HepG2 (cell line): ENCODE data around the gene JSRP1. TPM values are rescaled to one million over a fixed set of nuclear protein-coding genes. Genes with fewer than 3 reads are reported as not detected.

Source experiments
- AFF4 ChIP-seq: sonication (generic); formaldehyde crosslinking; IDR thresholded peaks from 2 replicates; pipeline ENCODE4 v1.4.0; 2020; ENCODE audit warnings: missing genetic modification reagents
- CC2D1A ChIP-seq: sonication (generic); formaldehyde crosslinking; IDR thresholded peaks from 2 replicates; pipeline ENCODE4 v1.8.1; 2023; ENCODE audit warnings: mild to moderate bottlenecking, missing genetic modification reagents
- CEBPB ChIP-seq: IDR thresholded peaks from 2 replicates; pipeline ENCODE4 v1.6.1; 2011; ENCODE audit warnings: low read depth, low read length, improper control_type of control experiment, borderline replicate concordance
- ESRRA ChIP-seq: sonication (generic); formaldehyde crosslinking; IDR thresholded peaks from 2 replicates; pipeline ENCODE4 v1.5.1; 2020; ENCODE audit warnings: mild to moderate bottlenecking, low read depth, missing genetic modification reagents
- HDAC1 ChIP-seq: sonication (generic); formaldehyde crosslinking; IDR thresholded peaks from 2 replicates; pipeline ENCODE4 v1.5.1; 2020; ENCODE audit warnings: mild to moderate bottlenecking, missing genetic modification reagents
- HES4 ChIP-seq: sonication (generic); formaldehyde crosslinking; IDR thresholded peaks from 2 replicates; pipeline ENCODE4 v1.9.0; 2021; ENCODE audit warnings: mild to moderate bottlenecking, missing genetic modification reagents, borderline replicate concordance
- HOXD1 ChIP-seq: sonication (generic); formaldehyde crosslinking; IDR thresholded peaks from 2 replicates; pipeline ENCODE4 v1.5.0; 2020; ENCODE audit warnings: missing genetic modification reagents
- ISL2 ChIP-seq: sonication (generic); formaldehyde crosslinking; IDR thresholded peaks from 2 replicates; pipeline ENCODE4 v1.5.0; 2020; ENCODE audit warnings: missing genetic modification reagents
- KDM3A ChIP-seq: IDR thresholded peaks from 2 replicates; pipeline ENCODE4 v1.6.1; 2018; ENCODE audit warnings: low read depth, missing compliant biosample characterization
- LCORL ChIP-seq, 2 experiments: fragments of 450-650 bp in 1 of 2; sonication (generic) in 1 of 2; formaldehyde crosslinking in 1 of 2; IDR thresholded peaks; 2 replicates each; pipeline versions ENCODE4 v1.5.0 to v1.6.1; 2017 to 2020; ENCODE audit warnings: antibody characterized with exemption in 1 of 2, missing genetic modification reagents in 1 of 2
- PCBP1 ChIP-seq: fragments of 200-400 bp; formaldehyde crosslinking; IDR thresholded peaks from 2 replicates; pipeline ENCODE4 v1.6.1; 2017; ENCODE audit warnings: mild to moderate bottlenecking, low read depth, low read length, borderline replicate concordance
- RAD21 ChIP-seq: fragments of 450-650 bp; formaldehyde crosslinking; IDR thresholded peaks from 2 replicates; pipeline ENCODE4 v1.5.0; 2020; ENCODE audit warnings: mild to moderate bottlenecking
- SAP130 ChIP-seq: IDR thresholded peaks from 2 replicates; pipeline ENCODE4 v1.6.1; 2016; ENCODE audit warnings: low read depth
- WIZ ChIP-seq: sonication (generic); formaldehyde crosslinking; IDR thresholded peaks from 2 replicates; pipeline ENCODE4 v1.5.1; 2020; ENCODE audit warnings: mild to moderate bottlenecking, missing genetic modification reagents
- YEATS2 ChIP-seq: sonication (generic); formaldehyde crosslinking; IDR thresholded peaks from 2 replicates; pipeline ENCODE4 v1.4.0; 2020; ENCODE audit warnings: missing genetic modification reagents, borderline replicate concordance
- ZBTB20 ChIP-seq: sonication (generic); formaldehyde crosslinking; IDR thresholded peaks from 2 replicates; pipeline ENCODE4 v1.8.1; 2023; ENCODE audit warnings: missing genetic modification reagents, low read depth, mild to moderate bottlenecking, borderline replicate concordance
- ZNF292 ChIP-seq: sonication (generic); formaldehyde crosslinking; IDR thresholded peaks from 2 replicates; pipeline ENCODE4 v1.8.1; 2022; ENCODE audit warnings: mild to moderate bottlenecking, low read depth, missing genetic modification reagents, borderline replicate concordance
- ZNF639 ChIP-seq: conservative IDR thresholded peaks from 2 replicates; pipeline ENCODE4 v1.6.1; 2018; ENCODE audit warnings: missing genetic modification reagents
- ZSCAN21 ChIP-seq: sonication (generic); formaldehyde crosslinking; IDR thresholded peaks from 2 replicates; pipeline ENCODE4 v1.8.0; 2022; ENCODE audit warnings: mild to moderate bottlenecking, missing genetic modification reagents, moderate library complexity, borderline replicate concordance
- polyA plus RNA-seq, 8 experiments: library from polyadenylated mRNA; depleted of rRNA in 3 of 8; stranded (reverse) in 7 of 8; unstranded in 1 of 8; fragments of >200 nt; fragmentation: Illumina TruSeq in 4 of 8; extraction: Trizol in 4 of 8; gene quantifications; 2 replicates each; pipeline versions ENCODE4 v1.2.1 to v1.2.3, GENCODE V29; 2011 to 2016; ENCODE audit warnings: low read depth in 4 of 8, missing spikeins in 1 of 8, mixed read lengths in 1 of 8; ENCODE audit not compliant: insufficient read depth in 1 of 8
- total RNA-seq, 5 experiments: library from RNA; depleted of rRNA; stranded (reverse); fragments of >200 nt; fragmentation: Illumina TruSeq; extraction: Trizol; gene quantifications; 2 replicates each; pipeline ENCODE4 v1.2.3, GENCODE V29; 2016; ENCODE audit warnings: low read depth in 1 of 5

The JSRP1 gene
- total and polyA plus RNA-seq, 2 of the 13 experiments (the other 11 are each of a cell fraction or from before 2014, with no cell fraction given): 0.16 to 0.38 TPM

GRCh38 chr19:2273356-2274184, 17.4 kb upstream of the JSRP1 start (continued):
- TF ChIP-seq HES4 (CRISPR knock-in tag): 0 out of 2 replicates have a peak, but pooled peaks have one; percentile 77
- no peak for TF ChIP-seq CEBPB
- TF ChIP-seq ISL2 (CRISPR knock-in tag): peak; percentile 63
- TF ChIP-seq AFF4 (CRISPR knock-in tag): no peak
- no peak for TF ChIP-seq WIZ (CRISPR knock-in tag)
- no peak for TF ChIP-seq LCORL (IDR thresholded peaks at IDR 0.05)
- TF ChIP-seq LCORL (CRISPR knock-in tag; IDR thresholded peaks at IDR 0.05): peak; percentile 85
- no peak for TF ChIP-seq CC2D1A (CRISPR knock-in tag)
- TF ChIP-seq HDAC1 (CRISPR knock-in tag): peak; percentile 90
- 0 out of 2 replicates have a peak, but pooled peaks have one; percentile 29 for TF ChIP-seq ZBTB20 (CRISPR knock-in tag)
- TF ChIP-seq ZNF639 (CRISPR knock-in tag): no peak
- 0 out of 2 replicates have a peak, but pooled peaks have one; percentile 34 for TF ChIP-seq HOXD1 (CRISPR knock-in tag)
- peak; percentile 77; the same call in 1 of the 2 replicates for TF ChIP-seq ZSCAN21
- peak; percentile 42; the same call in 1 of the 2 replicates for TF ChIP-seq ESRRA (CRISPR knock-in tag)
- no peak for TF ChIP-seq PCBP1
- peak; percentile 95; the same call in 1 of the 2 replicates for TF ChIP-seq KDM3A (CRISPR knock-in tag)
- peak; percentile 87 for TF ChIP-seq SAP130 (CRISPR knock-in tag)
- peak; percentile 92 for TF ChIP-seq RAD21 (CRISPR knock-in tag)
- TF ChIP-seq ZNF292 (CRISPR knock-in tag): no peak
- peak; percentile 74 for TF ChIP-seq YEATS2 (CRISPR knock-in tag)
